ENCODE measurements around the gene ZNF791. TPM values are rescaled to one million over a fixed set of nuclear protein-coding genes. Genes with fewer than 3 reads are reported as not detected.
"Not testable (repeated sequence)": the region's sequence is repeated elsewhere in the genome, so short reads cannot be mapped to it uniquely, and the experiment has no call there.

The ZNF791 gene
- total RNA-seq, 2 donors from 2014 or later: 21.7 to 22.6 TPM

- ATAC-seq (peak; percentile 19), DNase-seq (peak in 1 of 2 donors; percentile 46)
- intact Hi-C loops (cut with DNase I, micrococcal nuclease): no loop called here
Measured at GRCh38 chr19:12664406-12665280, 53.9 kb downstream of the ZNF791 start.

- intact Hi-C loops (cut with DNase I, micrococcal nuclease): no loop called here
- DNase-seq (peak; percentile 52 to 57), ATAC-seq (no peak)
Measured at GRCh38 chr19:12665281-12665573, 54.5 kb downstream of the ZNF791 start.

GRCh38 chr19:12665671-12666264, 55.0 kb downstream of the ZNF791 start:
- ATAC-seq (no peak), DNase-seq (no peak)

GRCh38 chr19:12666265-12667048, 55.7 kb downstream of the ZNF791 start, which contains the start of the genes MAN2B1 and WDR83:
Gene MAN2B1, minus strand, starts transcription at chr19:12666742. Its CDS starts 41 bp downstream, at chr19:12666701.
Gene WDR83, plus strand, starts transcription at chr19:12666807. Its CDS starts 2,984 bp downstream, at chr19:12669791.
- intact Hi-C loops (cut with DNase I, micrococcal nuclease): no loop called here
- ATAC-seq (peak; percentile 79), DNase-seq (peak; percentile 56 to 84)

More at GRCh38 chr19:12665671-12666264, 55.0 kb downstream of the ZNF791 start:
- intact Hi-C loops (cut with DNase I, micrococcal nuclease): no loop called here

- no peak for ATAC-seq
- intact Hi-C loops (cut with DNase I, micrococcal nuclease): no loop called here
- DNase-seq: no peak
Measured at GRCh38 chr19:12667731-12668302, 57.1 kb downstream of the ZNF791 start.

- ATAC-seq (no peak), DNase-seq (no peak)
- intact Hi-C loops (cut with DNase I, micrococcal nuclease): no loop called here
Measured at GRCh38 chr19:12668346-12668745, 57.6 kb downstream of the ZNF791 start.

GRCh38 chr19:12668932-12669269, 58.2 kb downstream of the ZNF791 start:
- intact Hi-C loops (cut with DNase I, micrococcal nuclease): no loop called here
- ATAC-seq: peak; percentile 17
- DNase-seq: peak; percentile 69

- intact Hi-C loops (cut with DNase I, micrococcal nuclease): loop anchor here in 1 of 2 donors (10.0 kb wide), 1 partner anchor 105 kb away; no protein-coding TSS in a partner anchor
- DNase-seq: peak; percentile 77 to 83
- peak; percentile 72 for ATAC-seq
Measured at GRCh38 chr19:12669270-12670158, 58.8 kb downstream of the ZNF791 start.

- intact Hi-C loops (cut with DNase I, micrococcal nuclease): loop anchor here in 1 of 2 donors (10.0 kb wide), 1 partner anchor 106 kb away; no protein-coding TSS in a partner anchor
- ATAC-seq: no peak
- DNase-seq: no peak
Measured at GRCh38 chr19:12670159-12670928, 59.6 kb downstream of the ZNF791 start.

GRCh38 chr19:12672744-12673143, 62.0 kb downstream of the ZNF791 start:
- no peak for DNase-seq
- no peak for ATAC-seq
- intact Hi-C loops (cut with DNase I, micrococcal nuclease): loop anchor here in 1 of 2 donors (10.0 kb wide), 1 partner anchor 108 kb away; no protein-coding TSS in a partner anchor

- DNase-seq (no peak), ATAC-seq (no peak)
- intact Hi-C loops (cut with DNase I, micrococcal nuclease): loop anchor here in 1 of 2 donors (10.0 kb wide), 1 partner anchor 111 kb away; no protein-coding TSS in a partner anchor
Measured at GRCh38 chr19:12675399-12675798, 64.7 kb downstream of the ZNF791 start.

GRCh38 chr19:12675940-12676339, 65.2 kb downstream of the ZNF791 start:
- ATAC-seq (no peak), DNase-seq (no peak)
- intact Hi-C loops (cut with DNase I, micrococcal nuclease): loop anchor here in 1 of 2 donors (10.0 kb wide), 1 partner anchor 111 kb away; no protein-coding TSS in a partner anchor

- peak; percentile 58 for ATAC-seq
- DNase-seq: peak; percentile 78 to 88
- intact Hi-C loops (cut with DNase I, micrococcal nuclease): loop anchor here in 1 of 2 donors (10.0 kb wide), 1 partner anchor 112 kb away; no protein-coding TSS in a partner anchor
Measured at GRCh38 chr19:12676384-12676792, 65.7 kb downstream of the ZNF791 start.

GRCh38 chr19:12676928-12677327, 66.2 kb downstream of the ZNF791 start:
- DNase-seq (no peak), ATAC-seq (no peak)
- intact Hi-C loops (cut with DNase I, micrococcal nuclease): loop anchor here in 1 of 2 donors (10.0 kb wide), 1 partner anchor 112 kb away; no protein-coding TSS in a partner anchor

GRCh38 chr19:12678039-12678438, 67.3 kb downstream of the ZNF791 start:
- ATAC-seq, DNase-seq: not testable (repeated sequence)
- intact Hi-C loops (cut with DNase I, micrococcal nuclease): loop anchor here in 1 of 2 donors (10.0 kb wide), 1 partner anchor 113 kb away; no protein-coding TSS in a partner anchor

- intact Hi-C loops (cut with DNase I, micrococcal nuclease): no loop called here
- no peak for ATAC-seq
Measured at GRCh38 chr19:12680034-12680433, 69.3 kb downstream of the ZNF791 start.

More at GRCh38 chr19:12680034-12680433, 69.3 kb downstream of the ZNF791 start:
- no peak for DNase-seq

Data from left colon (tissue), 2 donors.